GM19023 (cell line): ENCODE measurements around the gene UNC13D.
"Not testable (repeated sequence)": the region's sequence is repeated elsewhere in the genome, so short reads cannot be mapped to it uniquely, and the experiment has no call there.

Experiments
- ATAC-seq: cut with Tn5 transposase; IDR thresholded peaks from one replicate; pipeline ENCODE4 v1.9.1; 2021; ENCODE audit warnings: mild to moderate bottlenecking, moderate library complexity; ENCODE audit not compliant: unreplicated experiment

UNC13D gene

GRCh38 chr17:75822119-75822799 is 21.9 kb downstream of the UNC13D start:
- no peak for ATAC-seq

GRCh38 chr17:75821552-75821951 is 22.7 kb downstream of the UNC13D start:
- ATAC-seq = no peak

GRCh38 chr17:75820094-75821080 is 23.8 kb downstream of the UNC13D start:
- ATAC-seq = no peak

DNA sequence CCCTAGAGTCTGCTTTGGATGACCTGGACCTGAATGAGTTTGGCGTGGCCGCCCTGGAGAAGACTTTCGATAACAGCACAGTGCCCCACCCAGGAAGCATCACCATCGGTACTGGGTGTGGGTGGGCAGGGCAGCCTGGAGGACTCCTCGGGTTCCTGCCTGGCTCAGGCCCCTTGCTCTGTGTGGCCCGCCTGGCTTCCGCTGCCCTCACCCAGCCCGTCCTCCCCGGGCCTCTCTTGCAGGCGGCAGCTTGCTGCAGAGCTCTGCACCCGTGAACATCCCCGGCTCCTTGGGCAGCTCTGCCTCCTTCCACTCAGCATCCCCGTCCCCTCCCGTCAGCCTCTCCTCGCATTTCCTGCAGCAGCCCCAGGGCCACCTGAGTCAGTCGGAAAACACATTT is 24.5 kb downstream of the UNC13D start:
- no peak for ATAC-seq

DNA sequence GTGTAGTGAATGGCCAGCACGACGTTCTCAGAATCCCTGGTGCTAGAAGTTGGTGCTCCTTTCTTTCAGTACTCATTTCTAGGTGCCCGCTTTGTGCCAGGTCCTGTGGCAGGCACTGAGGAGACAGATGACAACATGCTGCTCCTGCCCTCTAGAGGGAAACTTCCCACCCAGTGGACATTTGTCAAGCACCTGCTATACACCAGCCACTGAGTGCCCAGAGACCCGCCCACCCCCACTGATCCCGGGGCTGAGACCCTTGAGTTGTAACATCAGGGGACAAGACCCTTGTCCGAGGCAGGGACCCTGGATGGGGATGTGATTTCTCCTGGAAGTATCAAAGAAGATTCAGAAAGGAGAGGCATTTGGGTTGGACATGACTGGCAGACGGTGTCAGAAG is 25.1 kb downstream of the UNC13D start:
- no peak for ATAC-seq

GRCh38 chr17:75818326-75818885 is 25.8 kb downstream of the UNC13D start:
- ATAC-seq = no peak

- no peak for ATAC-seq
Observed at GRCh38 chr17:75817571-75817970, 26.6 kb downstream of the UNC13D start.

DNA sequence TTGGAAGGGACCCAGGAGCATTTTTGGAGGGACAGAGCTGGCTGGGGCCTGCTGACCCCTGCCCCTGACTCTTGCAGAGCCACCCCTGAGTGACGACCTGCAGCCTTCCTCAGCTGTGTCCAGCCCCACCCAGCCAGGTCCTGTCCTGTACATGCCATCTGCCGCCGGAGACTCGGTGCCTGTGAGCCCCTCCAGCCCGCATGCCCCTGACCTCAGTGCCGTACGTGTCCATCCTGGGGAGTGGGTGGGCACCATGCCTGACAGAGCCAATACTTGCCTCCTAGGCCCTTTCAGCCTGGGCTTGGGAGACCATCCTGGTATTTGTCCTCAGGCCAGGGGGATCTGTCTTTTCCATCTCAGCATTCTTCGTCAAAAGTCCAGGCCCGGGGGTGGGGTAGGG is 27.5 kb downstream of the UNC13D start:
- ATAC-seq = no peak

GRCh38 chr17:75815399-75815798 is 28.8 kb downstream of the UNC13D start:
- ATAC-seq = no peak

DNA sequence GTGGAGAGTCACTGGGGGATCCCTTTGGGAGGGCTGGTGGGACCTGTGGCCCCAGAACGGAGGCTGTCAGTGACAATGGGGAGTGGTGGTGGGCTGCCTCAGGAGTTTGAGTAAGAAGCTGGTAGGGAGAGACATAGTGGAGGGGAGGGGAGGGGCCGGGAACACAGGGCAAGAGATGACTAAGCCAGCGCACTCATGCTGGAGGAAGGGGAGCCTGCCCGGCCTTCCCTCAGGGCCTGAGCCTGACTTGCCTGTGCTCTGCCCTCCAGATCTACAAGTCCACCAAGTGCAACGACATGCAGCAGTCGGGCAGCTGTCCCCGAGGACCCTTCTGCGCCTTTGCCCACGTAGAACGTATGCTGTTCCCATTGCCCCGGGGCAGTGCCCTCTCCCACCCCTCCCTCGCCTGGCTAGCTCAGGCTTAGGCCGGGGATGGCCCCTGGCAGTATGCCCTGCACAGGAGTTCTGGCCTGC is 29.3 kb downstream of the UNC13D start:
- no peak for ATAC-seq

DNA sequence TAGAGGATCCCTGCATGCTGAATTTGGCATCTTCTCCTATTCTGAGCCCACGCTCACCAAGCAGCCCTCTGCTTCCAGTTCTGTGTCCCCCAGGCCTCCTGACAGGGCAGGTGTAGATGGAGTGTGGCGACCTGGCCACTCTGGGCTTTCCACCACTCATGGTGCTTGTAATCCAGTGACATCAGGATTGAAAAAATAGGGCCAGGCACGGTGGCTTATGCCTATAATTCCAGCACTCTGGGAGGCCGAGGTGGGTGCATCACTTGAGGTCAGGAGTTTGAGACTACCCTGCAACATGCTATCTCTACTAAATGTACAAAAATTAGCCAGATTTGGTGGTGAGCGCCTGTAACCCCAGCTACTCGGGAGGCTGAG is 30.2 kb downstream of the UNC13D start:
- ATAC-seq = no peak

- ATAC-seq = no peak
Observed at GRCh38 chr17:75813081-75814020, 30.9 kb downstream of the UNC13D start.

DNA sequence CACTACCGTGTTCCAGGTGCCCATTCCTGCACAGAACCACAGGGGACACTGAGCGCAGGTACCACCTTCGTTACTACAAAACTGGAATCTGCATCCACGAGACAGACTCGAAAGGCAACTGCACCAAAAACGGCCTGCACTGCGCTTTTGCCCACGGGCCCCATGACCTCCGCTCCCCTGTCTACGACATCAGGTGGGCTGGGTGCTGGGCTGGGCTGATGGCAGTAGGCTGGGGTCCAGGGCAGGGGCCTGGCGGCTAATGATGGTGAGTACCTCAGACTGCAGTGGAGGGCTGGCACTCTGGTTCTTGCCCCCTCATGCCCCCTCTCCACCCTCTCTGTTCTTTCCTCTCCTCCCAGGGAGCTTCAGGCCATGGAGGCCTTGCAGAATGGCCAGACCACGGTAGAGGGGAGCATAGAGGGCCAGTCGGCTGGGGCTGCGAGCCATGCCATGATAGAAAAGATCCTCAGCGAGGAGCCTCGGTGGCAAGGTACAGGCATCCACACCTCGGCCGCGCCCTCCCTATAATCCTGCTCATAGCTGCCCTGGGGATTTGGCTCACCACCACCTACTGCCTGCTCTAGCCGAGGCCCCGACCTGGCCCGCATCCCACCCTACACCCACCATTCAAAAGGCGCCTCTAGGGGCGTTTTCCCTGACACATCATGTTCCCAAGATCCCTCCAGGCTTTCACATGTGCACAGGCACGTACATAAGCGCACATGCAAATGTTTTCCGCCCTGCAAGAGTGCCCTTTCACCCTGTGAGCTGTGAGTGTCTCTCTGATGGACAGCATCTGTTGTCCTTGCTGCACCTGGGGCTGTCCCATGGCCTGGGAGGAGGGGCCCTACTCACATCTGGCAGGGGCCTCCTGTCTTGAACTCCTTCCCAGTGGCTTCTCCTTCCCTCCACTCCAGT is 31.8 kb downstream of the UNC13D start:
- no peak for ATAC-seq

DNA sequence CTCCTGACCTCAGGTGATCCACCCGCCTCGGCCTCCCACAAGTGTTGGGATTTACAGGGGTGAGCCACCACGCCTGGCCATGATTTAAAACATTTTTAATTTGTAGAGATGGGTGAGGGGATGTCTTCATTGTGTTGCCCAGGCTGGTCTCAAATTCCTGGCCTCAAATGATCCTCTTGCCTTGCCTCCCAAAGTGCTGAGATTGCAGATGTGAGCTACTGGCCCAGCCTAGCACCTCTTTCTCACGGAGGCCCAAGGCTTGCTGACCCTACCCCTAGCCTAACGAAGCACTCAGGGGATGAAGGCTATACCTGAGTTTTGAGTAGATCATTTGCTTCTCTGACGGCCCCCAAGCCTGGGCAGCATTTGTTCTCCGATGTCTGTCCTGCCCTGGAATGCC is 33.0 kb downstream of the UNC13D start:
- no peak for ATAC-seq

DNA sequence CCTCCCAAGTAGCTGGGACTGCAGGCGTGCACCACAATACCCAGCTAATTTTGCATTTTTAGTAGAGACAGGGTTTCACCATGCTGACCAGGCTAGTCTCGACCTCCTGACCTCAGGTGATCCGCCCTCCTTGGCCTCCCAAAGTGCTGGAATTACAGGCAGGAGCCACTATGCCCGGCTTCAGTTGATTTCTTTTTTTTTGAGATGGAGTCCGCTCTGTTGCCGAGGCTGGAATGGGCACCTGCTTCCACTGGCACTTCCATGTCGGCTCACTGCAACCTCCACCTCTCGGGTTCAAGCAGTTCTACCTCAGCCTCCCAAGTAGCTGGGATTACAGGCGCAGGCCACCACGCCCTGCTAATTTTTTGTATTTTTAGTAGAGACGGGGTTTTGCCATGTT is 33.4 kb downstream of the UNC13D start:
- ATAC-seq = not testable (repeated sequence)

DNA sequence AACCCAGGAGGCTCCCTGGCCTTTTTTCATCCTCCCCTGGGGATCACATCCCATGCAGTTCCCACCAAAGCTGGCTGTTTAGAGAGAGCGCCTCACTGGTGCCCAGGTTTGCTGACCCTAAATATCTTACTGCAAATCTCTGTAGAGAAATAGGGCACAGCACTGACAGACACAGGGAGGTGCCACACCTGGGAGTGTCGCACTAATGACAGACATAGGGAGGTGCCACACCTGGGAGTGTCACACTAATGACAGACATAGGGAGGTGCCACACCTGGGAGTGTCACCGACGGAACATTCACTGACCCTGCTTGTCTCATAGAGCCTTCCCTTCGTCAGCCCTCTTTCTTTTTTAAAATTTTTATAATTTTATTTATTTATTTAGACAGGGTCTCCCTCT is 34.0 kb downstream of the UNC13D start:
- no peak for ATAC-seq

GRCh38 chr17:75809631-75810111 is 34.5 kb downstream of the UNC13D start:
- ATAC-seq = no peak

GRCh38 chr17:75808905-75809621 is 35.1 kb downstream of the UNC13D start:
- no peak for ATAC-seq

GRCh38 chr17:75808549-75808904 is 35.7 kb downstream of the UNC13D start:
- ATAC-seq = no peak
